Measurements from ENCODE around the gene CTDSPL.

- TF ChIP-seq CTCF (IDR thresholded peaks at IDR 0.05), result no peak
- TF ChIP-seq POLR2AphosphoS5 (IDR thresholded peaks at IDR 0.05; ENCODE audit: low read depth, low read length), result no peak
- TF ChIP-seq REST (IDR thresholded peaks at IDR 0.05; ENCODE audit: insufficient read depth in 1 of 2, low read depth in 2 of 2, low read length in 1 of 2), result no peak
- no peak for TF ChIP-seq SIN3A (IDR thresholded peaks at IDR 0.05; ENCODE audit: borderline replicate concordance, insufficient read depth, low read depth, low read length)
- TF ChIP-seq TCF7L2 (IDR thresholded peaks at IDR 0.05; ENCODE audit: low read depth, low read length), result no peak
Observed at GRCh38 chr3:37907906-37908305, 46.2 kb downstream of the CTDSPL start.
